Chondrocyte (in vitro differentiated cells): Measurements from ENCODE around the gene NRXN3. TPM values are rescaled to one million over a fixed set of nuclear protein-coding genes. Genes with fewer than 3 reads are reported as not detected.

Experiments used
- DNase-seq: peaks from one replicate; pipeline ENCODE4 v3.0.0; 2021; ENCODE audit warnings: mixed read lengths, low spot score
- H3K27ac Mint-ChIP-seq: one replicate; pipeline ENCODE4 v1.8.0; 2021; ENCODE audit warnings: mild to moderate bottlenecking, moderate library complexity, mixed read lengths; ENCODE audit not compliant: unreplicated experiment
- H3K27me3 Mint-ChIP-seq: 2 replicates; pipeline ENCODE4 v1.8.0; 2021; ENCODE audit warnings: low read depth, mixed read lengths
- H3K36me3 Mint-ChIP-seq: 2 replicates; pipeline ENCODE4 v1.8.0; 2021; ENCODE audit warnings: low read depth, mixed read lengths
- H3K4me1 Mint-ChIP-seq: 2 replicates; pipeline ENCODE4 v1.8.0; 2021; ENCODE audit warnings: low read depth, mild to moderate bottlenecking, mixed read lengths
- H3K4me3 Mint-ChIP-seq: one replicate; pipeline ENCODE4 v1.8.0; 2021; ENCODE audit warnings: mild to moderate bottlenecking, moderate library complexity, mixed read lengths; ENCODE audit not compliant: unreplicated experiment
- H3K9me3 Mint-ChIP-seq: 2 replicates; pipeline ENCODE4 v1.8.0; 2021; ENCODE audit warnings: low read depth, mixed read lengths
- total RNA-seq: library from RNA; stranded (reverse); gene quantifications from 3 replicates; pipeline ENCODE4 v1.2.1, GENCODE V29; 2021
- TF ChIP-seq, protein P1 (sequence below): fragments of 200-600 bp; sonication (generic); IDR thresholded peaks from 2 replicates; pipeline ENCODE4 v1.5.0; 2021; ENCODE audit warnings: antibody characterized with exemption, mild to moderate bottlenecking, moderate library complexity

The NRXN3 gene
- total RNA-seq, 1 donor from 2014 or later, result 7.9 TPM

DNA sequence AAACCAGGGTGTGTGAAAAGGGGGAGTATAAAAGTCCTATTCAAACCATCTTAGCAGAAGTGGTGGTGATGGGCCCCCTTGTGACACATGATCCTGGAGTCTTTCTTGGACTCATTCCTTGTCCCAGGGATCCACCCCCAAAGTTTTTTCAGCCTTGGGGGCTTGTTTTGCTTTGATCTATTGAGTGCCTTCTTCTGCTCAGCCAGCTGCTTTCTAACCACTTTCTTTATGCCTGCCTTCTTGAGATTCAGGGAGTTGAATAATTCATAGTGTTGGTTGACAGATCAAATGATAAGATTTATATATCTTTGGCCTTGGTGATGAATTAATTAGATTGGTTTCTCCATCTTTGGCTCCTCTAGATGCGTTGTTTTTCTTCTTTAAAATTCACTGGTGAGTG lies 1114.4 kb downstream of the NRXN3 start:
- TF ChIP-seq, protein P1, sequence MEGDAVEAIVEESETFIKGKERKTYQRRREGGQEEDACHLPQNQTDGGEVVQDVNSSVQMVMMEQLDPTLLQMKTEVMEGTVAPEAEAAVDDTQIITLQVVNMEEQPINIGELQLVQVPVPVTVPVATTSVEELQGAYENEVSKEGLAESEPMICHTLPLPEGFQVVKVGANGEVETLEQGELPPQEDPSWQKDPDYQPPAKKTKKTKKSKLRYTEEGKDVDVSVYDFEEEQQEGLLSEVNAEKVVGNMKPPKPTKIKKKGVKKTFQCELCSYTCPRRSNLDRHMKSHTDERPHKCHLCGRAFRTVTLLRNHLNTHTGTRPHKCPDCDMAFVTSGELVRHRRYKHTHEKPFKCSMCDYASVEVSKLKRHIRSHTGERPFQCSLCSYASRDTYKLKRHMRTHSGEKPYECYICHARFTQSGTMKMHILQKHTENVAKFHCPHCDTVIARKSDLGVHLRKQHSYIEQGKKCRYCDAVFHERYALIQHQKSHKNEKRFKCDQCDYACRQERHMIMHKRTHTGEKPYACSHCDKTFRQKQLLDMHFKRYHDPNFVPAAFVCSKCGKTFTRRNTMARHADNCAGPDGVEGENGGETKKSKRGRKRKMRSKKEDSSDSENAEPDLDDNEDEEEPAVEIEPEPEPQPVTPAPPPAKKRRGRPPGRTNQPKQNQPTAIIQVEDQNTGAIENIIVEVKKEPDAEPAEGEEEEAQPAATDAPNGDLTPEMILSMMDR, result no peak
- peaks cover 7% of the 10 kb centered on the region for H3K27me3 Mint-ChIP-seq
- no peak overlapping the region for H3K4me3 Mint-ChIP-seq
- DNase-seq, result no peak
- no peaks in the 10 kb centered on the region for H3K9me3 Mint-ChIP-seq
- peaks cover 32% of the 10 kb centered on the region for H3K4me1 Mint-ChIP-seq
- H3K27ac Mint-ChIP-seq, result no peak overlapping the region
- no peaks in the 10 kb centered on the region for H3K36me3 Mint-ChIP-seq

DNA sequence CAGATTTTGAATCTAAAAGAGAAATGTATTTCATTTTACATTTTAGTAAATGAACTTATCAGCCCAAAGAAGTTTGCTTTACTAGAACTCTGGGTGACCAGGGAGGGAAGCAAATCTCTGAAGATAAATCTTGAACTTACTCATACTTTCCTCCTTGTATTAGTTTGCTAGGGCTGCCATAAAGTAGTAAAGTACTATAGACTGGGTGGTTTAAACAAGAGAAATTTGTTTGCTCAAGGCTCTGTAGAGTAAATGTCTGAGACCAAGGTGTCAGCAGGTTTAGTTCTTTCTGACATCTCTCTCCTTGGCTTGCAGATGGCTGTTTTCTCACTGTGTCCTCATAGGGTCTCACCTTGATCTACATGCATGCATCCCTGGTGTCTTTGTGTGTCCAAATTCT lies 1115.1 kb downstream of the NRXN3 start:
- no peak for DNase-seq
- Mint-ChIP-seq H3K4me1 (peaks cover 25% of the 10 kb centered on the region), H3K4me3 (no peak overlapping the region), H3K27me3 (peaks cover 4% of the 10 kb centered on the region), H3K36me3 (no peaks in the 10 kb centered on the region), H3K9me3 (no peaks in the 10 kb centered on the region), H3K27ac (no peak overlapping the region)
- TF ChIP-seq, protein P1, result no peak

DNA sequence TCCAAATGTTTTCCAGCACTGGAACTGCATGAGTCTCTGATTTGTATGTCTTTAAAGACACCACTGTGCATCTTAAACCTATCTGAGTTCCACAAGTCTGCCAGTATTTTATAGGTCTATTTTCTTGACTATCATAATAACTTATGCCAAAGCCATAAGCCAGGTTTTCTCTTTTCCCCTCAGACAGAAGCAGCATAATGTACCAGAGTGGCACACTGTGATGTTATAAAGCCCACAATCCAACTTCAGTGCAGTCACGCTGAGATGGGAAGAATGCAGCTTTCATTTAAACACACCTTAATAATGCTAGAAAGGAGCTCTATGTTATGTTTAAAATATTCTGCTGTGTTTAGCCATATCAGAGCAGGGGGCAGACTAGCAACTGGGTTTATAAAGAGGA lies 1117.8 kb downstream of the NRXN3 start:
- H3K9me3 Mint-ChIP-seq, result no peaks in the 10 kb centered on the region
- no peak overlapping the region for H3K4me3 Mint-ChIP-seq
- no peak for DNase-seq
- peaks cover 1% of the 10 kb centered on the region for H3K27me3 Mint-ChIP-seq
- TF ChIP-seq, protein P1, result no peak
- H3K4me1 Mint-ChIP-seq, result peaks cover 3% of the 10 kb centered on the region
- no peaks in the 10 kb centered on the region for H3K36me3 Mint-ChIP-seq
- no peak overlapping the region for H3K27ac Mint-ChIP-seq

DNA sequence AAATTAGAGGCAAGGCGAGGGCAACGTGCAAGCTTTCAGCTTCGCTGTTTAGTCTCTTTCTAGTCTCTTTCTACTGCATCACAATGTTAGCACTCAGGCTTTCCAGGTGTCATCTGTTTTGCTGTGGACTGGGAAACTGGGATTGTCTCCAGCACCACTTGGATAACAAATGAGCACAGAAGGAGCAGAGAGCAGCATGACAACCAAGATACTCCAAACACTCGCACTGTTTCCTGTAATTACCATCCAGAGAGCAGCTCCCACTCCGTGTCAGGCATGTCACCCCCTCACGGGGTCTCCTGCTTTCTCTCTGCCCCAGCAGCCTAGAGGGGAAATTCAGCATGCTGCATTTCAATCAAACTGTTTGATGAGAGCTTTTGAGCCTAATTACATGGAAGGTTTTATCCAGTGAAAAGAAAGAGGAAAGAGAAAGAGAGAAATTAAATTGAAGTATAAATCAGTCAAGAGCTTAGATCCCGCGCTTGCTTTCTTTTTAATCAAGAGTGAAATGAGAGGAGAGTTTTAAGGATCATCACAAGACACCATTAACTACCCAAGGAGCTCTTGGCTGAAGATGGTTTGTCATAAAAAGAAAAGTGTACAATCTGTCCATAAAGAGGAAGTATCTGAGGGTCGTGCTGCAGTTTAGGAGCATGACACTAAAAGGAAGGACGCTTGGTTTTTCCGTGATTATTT lies 1123.5 kb downstream of the NRXN3 start:
- Mint-ChIP-seq H3K27ac (no peak overlapping the region), H3K9me3 (no peaks in the 10 kb centered on the region), H3K36me3 (no peaks in the 10 kb centered on the region), H3K27me3 (no peaks in the 10 kb centered on the region), H3K4me1 (peaks cover 11% of the 10 kb centered on the region), H3K4me3 (no peak overlapping the region)
- DNase-seq, result no peak
- TF ChIP-seq, protein P1, result no peak

DNA sequence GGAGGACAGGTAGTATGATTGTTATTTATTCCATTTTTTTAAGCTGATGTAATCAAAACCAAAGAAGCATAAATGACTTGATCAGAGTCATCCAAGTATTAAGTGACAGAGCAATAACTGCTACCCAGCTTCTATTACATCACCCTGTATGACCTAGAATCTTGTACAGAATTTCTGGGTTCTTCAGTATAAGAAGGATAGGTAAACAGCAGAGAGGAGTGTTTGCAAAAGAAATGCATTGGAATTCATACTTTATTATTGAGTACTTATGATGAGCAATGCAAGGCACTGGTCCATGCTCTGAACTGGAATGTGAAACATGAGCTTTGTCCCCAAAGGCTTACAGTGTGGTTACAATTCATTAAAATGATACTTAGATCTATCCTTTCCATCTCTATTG lies 1124.3 kb downstream of the NRXN3 start:
- Mint-ChIP-seq H3K4me3 (no peak overlapping the region), H3K27ac (no peak overlapping the region), H3K36me3 (no peaks in the 10 kb centered on the region), H3K9me3 (no peaks in the 10 kb centered on the region), H3K4me1 (peaks cover 11% of the 10 kb centered on the region), H3K27me3 (no peaks in the 10 kb centered on the region)
- TF ChIP-seq, protein P1, result no peak
- DNase-seq, result no peak
